GM18498 (cell line): ENCODE results near the gene REXO1.

Source experiments
- ATAC-seq: cut with Tn5 transposase; IDR thresholded peaks from one replicate; pipeline ENCODE4 v1.9.1; 2021; ENCODE audit warnings: mild to moderate bottlenecking, moderate library complexity; ENCODE audit not compliant: unreplicated experiment

The REXO1 gene

GRCh38 chr19:1875646-1876495 is 27.6 kb upstream of the REXO1 start:
- peak; percentile 85 for ATAC-seq

DNA sequence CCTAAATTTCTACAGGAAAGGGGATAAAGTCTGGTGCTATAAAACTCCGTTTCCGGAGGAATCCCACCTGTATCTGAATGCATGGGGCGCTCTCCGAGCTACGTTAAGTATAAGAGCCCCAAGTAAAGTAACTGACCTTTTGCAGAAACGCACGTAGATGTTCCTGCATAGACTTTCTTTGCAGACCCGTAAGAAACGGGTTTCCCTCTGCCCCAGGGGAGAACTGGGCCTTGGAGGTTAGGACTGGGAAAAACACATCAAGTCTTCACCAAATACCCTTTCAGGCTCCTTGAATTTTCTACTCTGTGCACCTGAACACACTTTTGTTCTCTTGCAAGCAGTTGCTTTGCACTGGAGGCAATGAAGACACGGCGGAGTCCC is 27.0 kb upstream of the REXO1 start:
- ATAC-seq, result peak; percentile 3

- no peak for ATAC-seq
Observed at GRCh38 chr19:1874554-1875185, 26.4 kb upstream of the REXO1 start.

DNA sequence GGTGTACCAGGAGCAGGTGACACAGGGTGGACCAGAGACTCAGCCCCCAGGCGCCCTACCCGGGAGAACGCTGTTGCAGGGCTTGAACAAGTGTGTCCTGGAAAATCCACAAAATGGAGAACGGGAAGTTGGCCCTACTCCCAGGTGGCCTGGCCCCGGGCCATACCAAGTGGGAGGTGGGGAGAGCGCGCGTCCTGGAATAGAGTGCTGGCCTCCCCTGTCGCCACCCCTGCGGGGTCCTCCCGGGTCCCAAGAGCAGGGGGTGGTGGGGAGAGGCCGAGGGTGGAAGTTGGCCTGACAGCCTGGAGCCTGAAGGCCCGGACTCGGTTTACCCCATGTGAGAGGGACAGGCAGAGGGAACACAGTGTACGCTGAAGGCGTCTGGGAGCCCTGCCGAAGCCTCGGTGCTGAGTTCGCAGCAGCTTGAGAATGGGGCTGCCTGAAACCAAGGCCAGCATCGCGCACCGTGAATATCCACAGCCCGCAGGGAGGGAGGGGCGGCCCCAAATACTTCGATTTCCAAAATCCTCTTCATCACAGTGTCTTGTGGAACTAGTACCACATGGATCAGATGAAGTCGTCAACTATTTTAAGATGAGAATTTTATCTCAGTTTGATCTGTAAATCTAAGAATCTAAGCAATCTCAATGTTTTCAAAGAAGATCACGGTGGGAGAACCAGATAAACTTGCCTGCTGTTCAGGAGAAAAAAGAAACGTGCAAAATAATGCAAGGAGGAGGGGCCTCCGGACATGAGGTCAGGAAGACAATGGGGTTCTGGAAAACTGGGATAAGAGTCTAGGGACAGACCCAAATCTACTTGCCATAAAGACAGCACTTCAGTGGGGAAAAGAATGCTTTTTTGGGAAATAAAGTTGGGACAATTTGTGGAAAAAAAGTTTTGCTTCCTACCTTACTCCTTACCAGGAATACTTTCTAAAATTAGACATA is 25.5 kb upstream of the REXO1 start:
- ATAC-seq, result no peak

- ATAC-seq, result no peak
Observed at GRCh38 chr19:1872807-1873523, 24.7 kb upstream of the REXO1 start.

GRCh38 chr19:1871630-1872029 is 23.3 kb upstream of the REXO1 start:
- no peak for ATAC-seq

GRCh38 chr19:1871140-1871597 is 22.9 kb upstream of the REXO1 start:
- no peak for ATAC-seq

- ATAC-seq, result no peak
Observed at GRCh38 chr19:1868971-1869370, 20.7 kb upstream of the REXO1 start.

DNA sequence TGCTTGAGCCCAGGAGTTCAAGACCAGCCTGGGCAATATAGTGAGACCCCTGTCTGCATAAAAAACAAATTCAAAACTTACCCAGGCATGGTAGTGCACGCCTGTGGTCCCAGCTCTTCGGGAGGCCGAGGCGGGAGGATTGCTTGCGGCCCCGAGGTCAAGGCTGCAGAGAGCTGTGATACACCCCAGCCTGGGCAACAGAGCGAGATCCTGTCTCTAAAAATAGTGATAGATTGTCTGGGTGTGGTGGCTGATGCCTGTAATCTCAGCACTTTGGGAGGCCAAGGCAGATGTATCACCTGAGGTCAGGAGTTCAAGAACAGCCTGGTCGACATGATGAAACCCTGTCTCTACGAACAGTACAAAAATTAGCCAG is 19.1 kb upstream of the REXO1 start:
- ATAC-seq, result no peak

DNA sequence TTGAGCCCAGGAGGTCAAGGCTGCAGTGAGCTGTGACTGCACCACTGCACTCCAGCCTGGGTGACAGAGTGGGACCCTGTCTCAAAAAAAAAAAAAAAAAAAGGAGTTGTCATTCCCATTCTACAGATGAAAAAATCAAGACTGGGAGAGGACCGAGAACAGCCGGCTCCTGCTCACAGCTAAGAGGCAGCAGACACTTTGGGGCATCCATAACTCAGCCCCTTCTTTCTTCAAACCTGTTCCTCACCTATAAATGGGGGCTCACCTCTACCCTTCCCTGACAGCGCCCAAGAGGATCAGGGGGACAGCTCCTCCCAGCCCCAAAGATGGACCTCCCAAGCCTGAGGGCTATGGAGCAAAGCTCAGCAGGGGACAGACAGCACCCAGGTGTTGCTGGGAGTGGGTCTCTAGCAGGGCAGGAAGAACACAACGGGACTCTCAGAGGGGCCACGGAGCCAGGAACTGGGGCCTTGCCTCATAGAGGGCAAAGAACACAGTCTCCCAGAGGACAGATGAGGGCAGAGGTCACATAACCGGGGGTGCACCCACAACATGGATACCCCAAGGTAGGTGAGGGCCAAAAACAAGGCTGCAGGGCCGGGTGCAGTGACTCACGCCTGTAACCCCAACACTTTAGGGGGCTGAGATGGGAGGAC is 18.5 kb upstream of the REXO1 start:
- ATAC-seq, result no peak

DNA sequence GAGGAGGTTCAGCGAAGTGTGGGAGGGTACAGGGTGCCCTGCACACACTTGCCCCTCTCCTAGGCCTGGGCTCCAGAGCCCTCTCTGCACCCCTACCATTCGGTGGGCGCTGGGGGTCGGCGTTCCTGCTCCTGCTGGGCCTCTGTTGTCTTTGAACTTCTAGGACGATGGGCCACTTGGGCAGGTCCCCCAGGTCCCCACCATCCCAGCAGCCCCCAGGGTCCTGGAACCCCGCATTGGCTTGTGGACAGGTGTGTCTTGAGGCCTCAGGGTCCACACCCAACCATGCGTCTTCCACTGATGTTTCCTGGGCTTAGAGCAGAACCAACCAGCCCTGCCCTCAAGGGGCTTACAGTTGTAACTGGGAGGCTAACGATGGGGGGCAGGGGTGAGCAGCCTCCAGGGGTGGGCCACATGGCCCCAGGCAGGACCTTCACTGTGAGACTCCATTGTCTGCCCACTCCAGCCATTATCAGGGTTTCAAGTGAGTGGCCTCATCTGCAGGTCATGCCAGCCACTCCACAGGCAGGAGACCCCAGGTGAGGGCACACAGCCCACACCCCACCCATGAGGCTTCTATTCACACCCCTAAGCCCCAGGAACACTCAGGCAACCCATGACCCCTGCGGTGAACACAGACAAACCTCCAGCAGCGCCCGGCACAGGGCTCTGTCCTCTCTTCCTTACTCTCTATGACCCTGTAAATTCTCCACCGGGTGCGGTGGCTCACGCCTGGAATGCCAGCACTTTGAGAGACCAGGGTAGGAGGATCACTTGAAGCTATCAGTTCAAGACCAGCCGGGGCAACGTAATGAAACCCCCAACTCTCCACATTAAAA is 17.1 kb upstream of the REXO1 start:
- no peak for ATAC-seq

GRCh38 chr19:1864480-1865171 is 16.3 kb upstream of the REXO1 start:
- ATAC-seq, result peak; percentile 31

DNA sequence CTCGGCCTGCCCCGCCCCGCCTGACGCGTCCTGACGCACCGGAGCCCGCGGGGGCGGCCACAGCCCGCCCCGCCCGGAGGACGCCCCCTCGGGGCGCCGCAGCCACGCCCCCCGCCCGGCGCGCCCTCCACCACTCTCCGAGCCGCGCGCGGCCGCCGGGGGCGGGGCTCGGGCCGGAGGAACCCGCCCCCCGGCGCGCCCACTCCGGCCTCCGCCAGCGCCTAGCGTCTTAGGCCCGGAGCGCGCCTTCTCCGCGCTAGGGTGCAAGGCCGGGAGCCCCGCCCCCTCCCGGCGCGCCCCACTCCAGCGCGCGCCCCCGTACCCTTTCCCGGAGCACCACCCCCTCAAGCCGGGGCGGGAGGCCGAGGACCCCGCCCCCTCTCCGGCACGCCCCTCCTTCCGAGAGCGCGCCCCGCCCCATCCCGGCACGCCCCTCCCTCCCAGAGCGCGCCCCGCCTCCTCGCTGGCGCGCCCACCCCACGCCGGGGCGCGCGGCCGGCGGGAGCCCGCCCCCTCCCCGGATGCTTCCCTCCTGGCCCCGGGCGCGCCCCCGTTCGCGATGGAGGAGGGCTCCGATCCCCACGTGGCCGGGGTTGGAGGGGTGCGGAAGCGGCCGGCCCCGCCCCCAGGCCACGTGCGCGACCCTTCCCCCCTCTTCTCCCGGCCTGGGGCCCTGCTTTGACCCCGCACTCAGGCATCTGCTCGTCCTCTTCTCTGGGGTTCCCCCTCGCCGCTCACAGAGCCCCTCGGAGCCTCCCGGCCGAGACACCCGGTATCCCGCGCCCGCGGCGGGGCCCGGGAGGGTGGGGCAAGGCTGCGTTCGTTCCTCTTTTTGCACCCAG is 15.6 kb upstream of the REXO1 start:
- peak; percentile 60 for ATAC-seq

DNA sequence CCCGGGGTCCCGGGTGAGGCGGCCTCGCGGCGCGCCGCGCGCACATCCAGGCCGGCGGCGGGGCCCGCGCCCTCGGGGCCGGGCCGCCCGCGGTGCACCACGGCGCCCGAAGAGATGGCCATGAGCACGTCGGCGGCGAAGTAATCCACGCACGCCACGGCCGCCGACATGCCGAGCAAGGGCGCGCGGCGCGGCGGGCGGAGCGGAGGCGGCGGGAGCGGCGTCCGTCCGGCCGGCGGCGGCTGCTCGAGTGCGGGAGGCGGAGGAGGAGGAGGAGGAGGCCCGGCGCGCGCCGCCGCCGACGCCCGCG is 15.0 kb upstream of the REXO1 start, which contains the start of gene KLF16:
TSS of gene KLF16 (minus strand) at position 252 of the 310 bp plus-strand sequence. CDS start at position 170, 82 bp downstream.
- ATAC-seq, result no peak

DNA sequence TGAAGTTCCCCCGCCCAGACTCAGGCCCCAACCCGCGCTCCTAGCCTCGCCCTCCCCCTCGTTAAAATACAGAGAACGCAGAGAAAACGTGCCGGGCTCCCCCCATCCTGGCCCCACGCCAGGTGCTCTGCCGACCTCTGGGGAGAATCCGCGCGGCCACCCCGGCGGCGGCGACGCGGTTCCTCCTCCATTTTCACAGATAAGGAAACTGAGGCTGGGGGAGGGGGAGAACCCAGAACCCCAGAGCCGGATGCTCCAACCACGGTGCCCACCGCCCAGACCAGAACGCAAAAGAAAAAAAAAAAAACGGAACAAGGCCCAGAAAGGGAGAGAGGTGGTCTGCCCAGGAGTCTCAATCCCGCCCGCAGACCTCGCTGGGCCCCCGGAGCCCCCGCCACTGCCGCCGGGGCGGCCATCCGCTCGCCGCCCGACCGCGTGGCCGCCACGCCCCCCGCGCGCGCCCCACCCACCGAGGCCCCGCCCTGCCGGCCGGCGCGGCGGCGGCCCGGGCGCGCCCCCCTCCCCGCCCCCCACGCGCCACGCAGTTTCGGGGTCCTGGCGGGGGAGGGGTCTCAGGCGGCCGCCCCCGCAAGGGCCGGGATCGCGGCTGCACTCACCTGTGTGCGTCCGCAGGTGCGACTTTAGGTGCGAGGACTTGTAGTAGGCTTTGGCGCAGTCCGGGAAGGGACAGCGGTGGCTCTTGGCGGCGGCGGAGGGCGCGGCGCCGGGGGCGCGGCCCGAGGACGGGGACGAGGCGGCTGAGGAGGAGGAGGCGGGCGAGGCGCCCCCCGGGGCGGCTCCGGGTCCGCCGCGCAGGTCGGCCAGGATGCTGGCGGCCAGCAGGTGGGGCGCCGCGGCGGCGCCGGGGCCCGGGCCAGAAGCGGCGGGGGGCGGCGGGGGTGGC is 14.4 kb upstream of the REXO1 start:
- peak; percentile 19 for ATAC-seq

GRCh38 chr19:1862068-1862423 is 13.8 kb upstream of the REXO1 start:
- ATAC-seq, result no peak

- no peak for ATAC-seq
Observed at GRCh38 chr19:1861599-1862031, 13.3 kb upstream of the REXO1 start.
